Lung (tissue), 12 donors: ENCODE data around the gene RREB1. TPM values are rescaled to one million over a fixed set of nuclear protein-coding genes. Genes with fewer than 3 reads are reported as not detected.

Experiments used
- ATAC-seq: fragments of 200-7000 bp; cut with Tn5 transposase; one replicate; pipeline ENCODE4 v1.9.1; 2020; ENCODE audit warnings: moderate number of reproducible peaks; ENCODE audit not compliant: insufficient read depth, low FRiP score
- DNase-seq, 3 donors: peaks; one replicate each; pipeline ENCODE4 v3.0.0-alpha.2; 2013 to 2017
- H3K27ac ChIP-seq, 2 donors: one replicate each; pipeline ENCODE4 v1.5.1; 2013; ENCODE audit warnings: mild to moderate bottlenecking in 2 of 2, moderate library complexity in 2 of 2, control low read depth in 1 of 2, inconsistent platforms in 1 of 2, low read depth in 1 of 2, low read length in 1 of 2
- H3K27me3 ChIP-seq, 3 donors: one replicate each; pipeline ENCODE4 v1.5.1; 2013; ENCODE audit warnings: low read length in 2 of 3; ENCODE audit not compliant: control insufficient read depth in 3 of 3, insufficient read depth in 3 of 3
- H3K36me3 ChIP-seq, 4 donors: one replicate each; pipeline ENCODE4 v1.5.1; 2013; ENCODE audit warnings: low read length in 4 of 4, mild to moderate bottlenecking in 1 of 4, moderate library complexity in 1 of 4; ENCODE audit not compliant: control insufficient read depth in 4 of 4, insufficient read depth in 4 of 4
- H3K4me1 ChIP-seq, 5 donors: one replicate each; pipeline ENCODE4 v1.5.1; 2013; ENCODE audit warnings: low read length in 5 of 5, mild to moderate bottlenecking in 2 of 5, moderate library complexity in 1 of 5; ENCODE audit not compliant: control insufficient read depth in 5 of 5, insufficient read depth in 5 of 5
- H3K4me3 ChIP-seq: one replicate; pipeline ENCODE4 v1.5.1; 2013; ENCODE audit warnings: mild to moderate bottlenecking, control low read depth, moderate library complexity
- H3K9ac ChIP-seq, 2 donors: one replicate each; pipeline ENCODE4 v1.5.1; 2013; ENCODE audit warnings: low read length in 2 of 2, control low read depth in 1 of 2; ENCODE audit not compliant: insufficient read depth in 1 of 2
- H3K9me3 ChIP-seq, 4 donors: one replicate each; pipeline ENCODE4 v1.5.1; 2013; ENCODE audit warnings: low read length in 3 of 4, mild to moderate bottlenecking in 1 of 4, moderate library complexity in 1 of 4; ENCODE audit not compliant: control insufficient read depth in 4 of 4, insufficient read depth in 3 of 4
- CTCF ChIP-seq: IDR thresholded peaks from 2 replicates; pipeline ENCODE4 v1.5.1; 2012; ENCODE audit warnings: mild to moderate bottlenecking; ENCODE audit errors: control extremely low read depth, extremely low read depth
- WGBS, 2 donors: extraction: QIAGEN DNeasy Blood & Tissue Kit; methylation state at CpG; one replicate each; pipeline ENCODE4 v1.1.7; 2013; 5-methylcytosine and 5-hydroxymethylcytosine counted together
- polyA plus RNA-seq, 2 donors: library from polyadenylated mRNA; stranded (reverse); fragments of 200-250 nt; gene quantifications; one replicate each; pipeline ENCODE4 v1.2.1, GENCODE V29; 2013
- total RNA-seq, 2 donors: library from RNA; depleted of rRNA in 1 of 2; stranded (reverse); fragments of >200 nt in 1 of 2; gene quantifications; one replicate each; pipeline ENCODE4 v1.2.1, GENCODE V29; 2014 to 2021
- donor health status: control.
- donor health status: control.
- donor health status: Bipolar disorder and iron deficiency.
- donor health status: healthy.
- donor health status: DM: yes; HTN: yes; CAD: no.

The RREB1 gene
- total and polyA plus RNA-seq, 4 donors: 8.9 to 54.7 (median 31.1) TPM

- peaks cover 0 to 11% (median 0%) of the 10 kb centered on the region in 5 donors for H3K4me1 ChIP-seq
- H3K27me3 ChIP-seq: no peaks in the 10 kb centered on the region
- H3K9me3 ChIP-seq: no peaks in the 10 kb centered on the region
- H3K4me3 ChIP-seq: no peak overlapping the region
- H3K27ac ChIP-seq: peak overlapping the region in 1 of 2 donors; percentile 53
- TF ChIP-seq CTCF: no peak
- no peaks in the 10 kb centered on the region for H3K36me3 ChIP-seq
- ATAC-seq (no peak), DNase-seq (no peak)
- peak overlapping the region in 1 of 2 donors; percentile 18 for H3K9ac ChIP-seq
- 50 to 67% methylated on average over 7 of the region's 7 CpGs for WGBS, 2 donors
Observed at GRCh38 chr6:7087491-7087979, 20.2 kb upstream of the RREB1 start.

- Histone ChIP-seq H3K4me1 (peaks cover 0 to 11% (median 0%) of the 10 kb centered on the region in 5 donors), H3K9me3 (no peaks in the 10 kb centered on the region), H3K9ac (no peak overlapping the region), H3K27me3 (no peaks in the 10 kb centered on the region), H3K36me3 (no peaks in the 10 kb centered on the region), H3K4me3 (no peak overlapping the region), H3K27ac (no peak overlapping the region)
- 45 to 66% methylated on average over 2 of the region's 2 CpGs for WGBS, 2 donors
- TF ChIP-seq CTCF: no peak
- no peak for DNase-seq
- ATAC-seq: no peak
Observed at GRCh38 chr6:7088076-7088742, 19.6 kb upstream of the RREB1 start.

DNA sequence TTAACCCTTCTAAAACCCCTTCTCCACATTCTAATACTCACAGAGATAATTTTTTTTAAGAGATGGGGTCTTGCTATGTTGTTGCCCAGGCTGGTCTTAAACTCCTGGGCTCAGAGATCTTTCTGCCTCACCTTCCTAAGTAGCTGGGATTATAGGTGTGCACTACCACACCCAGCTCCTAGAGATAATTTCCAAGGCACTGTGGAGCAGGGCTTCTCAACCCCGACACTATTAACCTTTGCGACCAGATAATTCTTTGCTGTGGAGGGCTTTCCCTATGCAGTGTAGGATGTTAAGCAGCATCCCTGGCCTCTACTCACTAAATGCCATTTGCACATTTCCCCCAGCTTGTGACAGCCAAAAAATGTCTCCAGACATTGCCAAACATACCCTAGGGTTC lies 8.8 kb upstream of the RREB1 start:
- TF ChIP-seq CTCF: no peak

More for the DNA sequence above, 8.8 kb upstream of the RREB1 start:
- no peaks in the 10 kb centered on the region for H3K36me3 ChIP-seq
- H3K27me3 ChIP-seq: no peaks in the 10 kb centered on the region
- H3K9me3 ChIP-seq: peaks cover 0 to 3% (median 0%) of the 10 kb centered on the region in 4 donors
- DNase-seq (no peak), ATAC-seq (no peak)
- WGBS, 2 donors: 91 to 98% methylated on average over 2 of the region's 2 CpGs
- no peaks in the 10 kb centered on the region for H3K4me1 ChIP-seq
- no peak overlapping the region for H3K9ac ChIP-seq
- no peak overlapping the region for H3K27ac ChIP-seq
- no peak overlapping the region for H3K4me3 ChIP-seq
